ENCODE results near the gene VEGFB.

VEGFB gene

DNA sequence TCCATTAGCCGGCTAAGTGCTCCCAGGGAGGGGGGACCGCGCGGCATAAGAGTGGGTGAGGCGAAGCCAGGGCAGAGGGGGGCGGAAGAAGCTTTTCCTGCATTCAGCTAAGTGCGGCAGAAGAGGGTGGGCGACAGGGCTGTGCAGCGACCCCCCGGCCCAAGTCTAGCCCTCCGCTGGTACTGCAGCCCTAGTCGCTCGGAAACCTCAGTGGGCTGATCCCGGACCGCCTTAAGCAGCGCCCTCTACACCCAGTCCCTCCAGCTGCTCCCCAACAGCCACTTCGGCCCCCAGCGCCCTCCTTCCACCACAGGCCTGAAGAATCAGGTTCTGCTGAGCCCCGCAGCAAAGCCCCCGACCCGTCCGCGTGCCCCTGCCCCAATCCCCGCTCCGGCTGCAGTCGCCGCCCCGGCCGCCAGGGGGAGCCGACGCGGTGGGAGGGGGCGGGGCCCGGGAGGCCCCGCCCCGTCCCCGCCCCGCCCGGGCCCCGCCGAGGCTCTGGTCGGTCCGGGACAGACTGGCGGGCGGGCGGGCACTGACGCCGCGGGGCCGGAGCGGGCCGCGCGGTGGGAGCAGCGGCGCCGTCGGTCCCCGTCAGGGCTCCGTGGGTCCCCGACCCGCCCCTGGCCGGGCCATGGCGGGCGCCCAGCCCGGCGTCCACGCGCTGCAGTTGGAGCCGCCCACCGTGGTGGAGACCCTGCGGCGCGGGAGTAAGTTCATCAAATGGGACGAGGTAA is 16.8 kb downstream of the VEGFB start, which contains the start of gene PLCB3:
TSS of gene PLCB3 (plus strand) at position 515 of the 737 bp plus-strand sequence. CDS start at position 635, 120 bp downstream.
- CTCF ChIA-PET: interaction anchor here (0.6 to 2.7 kb wide), 10 partner anchors 12 to 101 kb away, joined by 3 to 19 read pairs (median 4); no protein-coding TSS in a partner anchor
- no peak for DNase-seq (ENCODE audit: low spot score)

DNA sequence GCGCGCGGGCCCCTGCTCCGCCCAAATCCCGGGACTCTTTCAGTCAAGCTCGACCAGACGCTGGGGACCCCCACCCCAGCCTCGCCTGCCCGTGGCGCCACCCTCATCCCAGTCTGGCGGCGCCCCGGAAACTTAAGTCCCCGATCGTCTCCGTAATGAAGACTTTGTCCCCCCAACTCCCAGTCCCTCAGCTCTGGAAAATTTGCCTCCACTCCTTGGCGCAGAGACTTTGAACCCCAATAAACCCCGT is 17.3 kb downstream of the VEGFB start:
- ChIA-PET POLR2A (ENCODE audit: low non-redundant PET) (interaction anchor here (1.4 kb wide), 1 partner anchor 16 kb away, joined by 4 read pairs; no protein-coding TSS in a partner anchor), CTCF (interaction anchor here (0.6 to 2.7 kb wide), 6 partner anchors 12 to 50 kb away, joined by 3 to 19 read pairs (median 4); no protein-coding TSS in a partner anchor)

More for the DNA sequence above, 16.8 kb downstream of the VEGFB start, which contains the start of gene PLCB3:
- POLR2A ChIA-PET (ENCODE audit: low non-redundant PET): interaction anchor here (1.4 kb wide), 1 partner anchor 16 kb away, joined by 4 read pairs; no protein-coding TSS in a partner anchor
- H3K27ac ChIP-seq: peak within 1 kb of the TSS; percentile 98
- TF ChIP-seq, protein P1, sequence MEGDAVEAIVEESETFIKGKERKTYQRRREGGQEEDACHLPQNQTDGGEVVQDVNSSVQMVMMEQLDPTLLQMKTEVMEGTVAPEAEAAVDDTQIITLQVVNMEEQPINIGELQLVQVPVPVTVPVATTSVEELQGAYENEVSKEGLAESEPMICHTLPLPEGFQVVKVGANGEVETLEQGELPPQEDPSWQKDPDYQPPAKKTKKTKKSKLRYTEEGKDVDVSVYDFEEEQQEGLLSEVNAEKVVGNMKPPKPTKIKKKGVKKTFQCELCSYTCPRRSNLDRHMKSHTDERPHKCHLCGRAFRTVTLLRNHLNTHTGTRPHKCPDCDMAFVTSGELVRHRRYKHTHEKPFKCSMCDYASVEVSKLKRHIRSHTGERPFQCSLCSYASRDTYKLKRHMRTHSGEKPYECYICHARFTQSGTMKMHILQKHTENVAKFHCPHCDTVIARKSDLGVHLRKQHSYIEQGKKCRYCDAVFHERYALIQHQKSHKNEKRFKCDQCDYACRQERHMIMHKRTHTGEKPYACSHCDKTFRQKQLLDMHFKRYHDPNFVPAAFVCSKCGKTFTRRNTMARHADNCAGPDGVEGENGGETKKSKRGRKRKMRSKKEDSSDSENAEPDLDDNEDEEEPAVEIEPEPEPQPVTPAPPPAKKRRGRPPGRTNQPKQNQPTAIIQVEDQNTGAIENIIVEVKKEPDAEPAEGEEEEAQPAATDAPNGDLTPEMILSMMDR (conservative IDR thresholded peaks at IDR 0.05; ENCODE audit: low read depth): peak; percentile 87

DNA sequence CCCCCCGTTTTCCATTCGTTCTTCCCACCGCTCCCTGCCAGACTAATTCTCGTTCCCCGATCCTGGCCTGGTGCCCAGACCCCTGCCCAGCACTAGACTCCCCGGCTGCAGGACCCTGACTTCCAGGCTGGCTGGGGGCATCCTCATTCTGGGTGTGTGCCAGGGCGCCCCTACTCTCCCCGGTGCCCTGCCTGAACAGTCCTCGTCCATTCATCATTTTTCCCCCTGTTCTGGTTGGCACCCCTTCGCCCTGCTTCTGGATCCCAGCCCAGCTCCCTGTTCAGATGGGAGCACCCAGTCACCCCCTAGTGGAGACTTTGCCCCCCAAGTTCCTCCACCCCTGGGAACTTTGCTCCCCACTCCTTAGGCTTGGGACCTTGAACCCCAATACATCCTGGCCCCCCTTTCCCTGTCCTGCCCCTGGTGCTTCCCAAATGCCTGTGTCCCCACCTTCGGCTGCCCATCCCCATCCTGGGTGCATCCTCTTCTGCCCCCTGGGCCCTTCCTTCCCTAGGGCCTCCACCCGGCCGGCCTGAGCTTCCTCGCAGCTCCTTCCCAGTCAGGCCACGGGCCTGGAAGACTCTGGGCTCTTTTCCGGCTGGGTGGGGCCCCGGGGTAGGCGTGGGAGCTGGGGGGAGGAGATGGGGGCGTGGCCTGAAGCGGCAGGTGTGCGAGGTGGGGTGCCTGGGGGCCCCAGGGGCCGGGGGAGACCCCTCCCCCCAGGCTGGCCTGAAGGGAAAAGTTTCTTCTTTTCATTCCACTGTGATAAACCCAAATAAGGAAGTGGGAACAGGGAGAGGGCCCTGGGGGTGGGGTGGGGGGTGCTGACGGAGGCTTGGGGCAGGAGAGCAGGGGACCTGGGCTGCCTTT is 17.9 kb downstream of the VEGFB start:
- ChIA-PET POLR2A (ENCODE audit: low non-redundant PET) (interaction anchor here (0.6 to 1.4 kb wide), 3 partner anchors 11 to 17 kb away, joined by 4 read pairs; partner anchors contain the start of gene FKBP2), CTCF (interaction anchor here (0.6 to 2.7 kb wide), 9 partner anchors 9 to 66 kb away, joined by 3 to 19 read pairs (median 3); partner anchors contain the start of gene STIP1)
- peak overlapping the region; percentile 98 for H3K27ac ChIP-seq
- TF ChIP-seq, protein P1 (conservative IDR thresholded peaks at IDR 0.05; ENCODE audit: low read depth): peak; percentile 47
- no peak for DNase-seq (ENCODE audit: low spot score)

More for the DNA sequence above, 17.3 kb downstream of the VEGFB start:
- DNase-seq (ENCODE audit: low spot score): no peak
- TF ChIP-seq, protein P1 (conservative IDR thresholded peaks at IDR 0.05; ENCODE audit: low read depth): no peak
- H3K27ac ChIP-seq: peak overlapping the region; percentile 98

DNA sequence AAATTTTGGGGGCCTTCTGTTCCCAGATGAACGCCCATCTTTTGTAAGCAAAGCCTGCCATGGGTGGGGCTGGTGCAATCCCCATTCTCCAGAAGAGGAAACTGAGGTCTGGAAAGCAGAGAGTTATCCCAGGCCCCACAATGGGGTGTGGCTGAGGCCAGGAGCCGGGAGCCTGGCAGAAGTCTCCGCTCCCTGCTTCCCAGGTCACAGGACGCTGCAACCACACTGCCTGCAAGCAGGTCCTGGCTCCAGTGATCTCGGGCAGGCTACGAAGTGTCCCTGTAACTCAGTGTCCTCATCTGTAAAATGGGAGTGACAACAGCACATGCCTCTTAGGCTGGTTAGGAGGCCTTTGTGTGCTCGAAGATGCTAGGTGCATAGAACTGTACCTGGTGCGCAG is 18.7 kb downstream of the VEGFB start:
- CTCF ChIA-PET: no interaction called here

DNA sequence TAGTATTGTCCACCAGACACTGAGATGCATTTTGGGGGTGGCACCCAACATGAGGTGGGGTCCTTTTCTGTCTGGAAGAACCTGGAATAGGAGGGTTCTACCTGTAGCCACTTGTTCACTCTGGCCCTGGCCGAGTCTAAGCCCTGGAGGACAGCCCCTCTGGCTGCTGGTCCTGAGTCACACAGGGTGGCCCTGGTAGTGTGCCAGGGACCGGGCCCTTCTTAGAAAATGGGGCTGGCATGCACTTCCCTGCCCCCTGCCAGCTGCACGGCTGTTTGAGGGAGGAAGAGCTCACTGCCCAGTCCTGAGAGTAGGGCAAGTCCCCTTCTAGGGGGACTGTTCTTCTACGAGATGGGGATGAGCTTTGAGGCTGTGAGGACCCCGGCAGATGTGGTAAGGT is 19.1 kb downstream of the VEGFB start:
- ChIA-PET POLR2A (ENCODE audit: low non-redundant PET) (interaction anchor here (1.0 kb wide), 1 partner anchor 12 kb away, joined by 6 read pairs; no protein-coding TSS in a partner anchor), CTCF (no interaction called here)
- TF ChIP-seq, protein P1 (conservative IDR thresholded peaks at IDR 0.05; ENCODE audit: low read depth): no peak
- H3K27ac ChIP-seq: peak overlapping the region; percentile 98
- no peak for DNase-seq (ENCODE audit: low spot score)

More for the DNA sequence above, 18.7 kb downstream of the VEGFB start:
- TF ChIP-seq, protein P1 (conservative IDR thresholded peaks at IDR 0.05; ENCODE audit: low read depth): no peak
- POLR2A ChIA-PET (ENCODE audit: low non-redundant PET): interaction anchor here (0.6 to 1.0 kb wide), 2 partner anchors 12 to 16 kb away, joined by 4 to 6 read pairs; no protein-coding TSS in a partner anchor
- H3K27ac ChIP-seq: peak overlapping the region; percentile 98
- no peak for DNase-seq (ENCODE audit: low spot score)

DNA sequence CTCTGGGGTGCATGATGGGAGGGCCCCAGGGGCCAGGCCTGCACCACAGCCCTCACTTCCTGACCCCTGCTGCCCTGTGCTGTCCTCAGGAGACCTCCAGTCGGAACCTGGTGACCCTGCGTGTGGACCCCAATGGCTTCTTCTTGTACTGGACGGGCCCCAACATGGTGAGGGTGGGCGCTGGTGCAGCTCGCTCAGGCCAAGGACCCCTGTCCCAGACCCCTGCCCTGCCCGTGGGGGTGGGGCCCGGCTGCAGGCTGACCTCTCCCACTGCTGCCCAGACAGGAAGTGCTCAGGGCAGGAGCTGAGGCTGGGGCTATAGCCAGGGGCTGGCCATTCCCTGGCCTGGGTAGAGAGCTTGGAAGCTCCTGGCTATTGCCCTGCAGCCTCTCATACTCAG is 19.9 kb downstream of the VEGFB start:
- CTCF ChIA-PET: no interaction called here
- no peak for DNase-seq (ENCODE audit: low spot score)
- POLR2A ChIA-PET (ENCODE audit: low non-redundant PET): no interaction called here
- peak overlapping the region; percentile 98 for H3K27ac ChIP-seq
- TF ChIP-seq, protein P1 (conservative IDR thresholded peaks at IDR 0.05; ENCODE audit: low read depth): no peak
